Endodermal cell (in vitro differentiated cells): Measurements from ENCODE around the gene TRMT5. TPM values are rescaled to one million over a fixed set of nuclear protein-coding genes. Genes with fewer than 3 reads are reported as not detected.

Experiments
- DNase-seq: peaks from one replicate; pipeline ENCODE4 v3.0.0-alpha.2; 2017
- H3K27ac ChIP-seq: 2 replicates; pipeline ENCODE4 v1.5.1; 2013; ENCODE audit warnings: mild to moderate bottlenecking, low read depth, low read length, moderate library complexity
- H3K27me3 ChIP-seq: 2 replicates; pipeline ENCODE4 v1.6.1; 2013; ENCODE audit warnings: mild to moderate bottlenecking, low read length, moderate library complexity; ENCODE audit not compliant: insufficient read depth, control insufficient read depth, poor library complexity, severe bottlenecking
- H3K36me3 ChIP-seq: 2 replicates; pipeline ENCODE4 v1.7.0; 2013; ENCODE audit warnings: mild to moderate bottlenecking, low read length, moderate library complexity; ENCODE audit not compliant: control insufficient read depth, insufficient read depth
- H3K4me1 ChIP-seq: one replicate; pipeline ENCODE4 v1.7.0; 2013; ENCODE audit warnings: low read length; ENCODE audit not compliant: control insufficient read depth, insufficient read depth
- H3K4me3 ChIP-seq: 2 replicates; pipeline ENCODE4 v1.5.1; 2013; ENCODE audit warnings: mild to moderate bottlenecking, low read length, moderate library complexity
- H3K9ac ChIP-seq: 2 replicates; pipeline ENCODE4 v1.6.1; 2013; ENCODE audit warnings: mild to moderate bottlenecking, low read length, moderate library complexity; ENCODE audit not compliant: poor library complexity, severe bottlenecking; ENCODE audit errors: extremely low read depth
- H3K9me3 ChIP-seq: 2 replicates; pipeline ENCODE4 v1.6.1; 2013; ENCODE audit warnings: mild to moderate bottlenecking, low read length, moderate library complexity; ENCODE audit not compliant: control insufficient read depth
- H3K27ac Mint-ChIP-seq: 2 replicates; pipeline ENCODE4 v1.8.0; 2020; ENCODE audit warnings: mixed read lengths
- H3K27me3 Mint-ChIP-seq: 2 replicates; pipeline ENCODE4 v1.8.0; 2021; ENCODE audit warnings: mild to moderate bottlenecking, mixed read lengths; ENCODE audit not compliant: insufficient read depth
- H3K36me3 Mint-ChIP-seq: 2 replicates; pipeline ENCODE4 v1.8.0; 2020; ENCODE audit warnings: low read depth, mixed read lengths
- H3K4me1 Mint-ChIP-seq: 2 replicates; pipeline ENCODE4 v1.8.0; 2020; ENCODE audit warnings: mixed read lengths
- H3K4me3 Mint-ChIP-seq: 2 replicates; pipeline ENCODE4 v1.8.0; 2020; ENCODE audit warnings: mild to moderate bottlenecking, moderate library complexity, mixed read lengths
- H3K9me3 Mint-ChIP-seq: 2 replicates; pipeline ENCODE4 v1.8.0; 2020; ENCODE audit warnings: mild to moderate bottlenecking, mixed read lengths
- CTCF ChIP-seq: fragments of 200-600 bp; sonication (generic); conservative IDR thresholded peaks from 2 replicates; pipeline ENCODE4 v1.5.0; 2021; ENCODE audit warnings: antibody characterized with exemption, mild to moderate bottlenecking
- WGBS, 2 experiments: methylation state at CpG; one replicate each; pipeline versions ENCODE4 v1.1.5 to v1.1.7; 2013; ENCODE audit warnings: missing lambda C conversion rate in 2 of 2, mixed read lengths in 1 of 2; ENCODE audit not compliant: insufficient coverage in 1 of 2, insufficient read length in 1 of 2; 5-methylcytosine and 5-hydroxymethylcytosine counted together
- total RNA-seq, 2 donors: library from RNA; stranded (reverse); fragmentation: NEBNext Ultra II Directional in 1 of 2; extraction: Animal tissue kit (Norgen Biotek cat#: 25700) in 1 of 2; gene quantifications; 2 replicates in 1 of 2; 3 replicates in 1 of 2; pipeline ENCODE4 v1.2.1, GENCODE V29; 2021

The TRMT5 gene
- total RNA-seq, 2 donors from 2014 or later, result 18.4 to 19.8 TPM

GRCh38 chr14:60958146-60958545, 22.7 kb downstream of the TRMT5 start:
- no peak overlapping the region for H3K9ac ChIP-seq
- H3K27ac Mint-ChIP-seq, result no peak overlapping the region
- no peaks in the 10 kb centered on the region for H3K4me1 ChIP-seq
- no peak overlapping the region for H3K27ac ChIP-seq
- no peak overlapping the region for H3K4me3 ChIP-seq
- no peak overlapping the region for H3K4me3 Mint-ChIP-seq
- H3K27me3 Mint-ChIP-seq, result no peaks in the 10 kb centered on the region
- H3K9me3 Mint-ChIP-seq, result peaks cover 49% of the 10 kb centered on the region
- TF ChIP-seq CTCF, result no peak
- H3K36me3 ChIP-seq, result no peaks in the 10 kb centered on the region
- peaks cover 48% of the 10 kb centered on the region for H3K9me3 ChIP-seq
- no peaks in the 10 kb centered on the region for H3K4me1 Mint-ChIP-seq
- H3K27me3 ChIP-seq, result no peaks in the 10 kb centered on the region
- peaks cover 32% of the 10 kb centered on the region for H3K36me3 Mint-ChIP-seq
- no peak for DNase-seq

- Histone ChIP-seq H3K27ac (no peak overlapping the region), H3K9me3 (peaks cover 48% of the 10 kb centered on the region), H3K4me1 (no peaks in the 10 kb centered on the region), H3K36me3 (no peaks in the 10 kb centered on the region), H3K27me3 (no peaks in the 10 kb centered on the region), H3K4me3 (no peak overlapping the region), H3K9ac (no peak overlapping the region)
- no peak for DNase-seq
- WGBS, 2 experiments, result no CpG with 5 or more reads among the region's 1 CpG
- H3K27me3 Mint-ChIP-seq, result no peaks in the 10 kb centered on the region
- no peak overlapping the region for H3K27ac Mint-ChIP-seq
- TF ChIP-seq CTCF, result no peak
- H3K4me3 Mint-ChIP-seq, result no peak overlapping the region
- no peaks in the 10 kb centered on the region for H3K4me1 Mint-ChIP-seq
- H3K36me3 Mint-ChIP-seq, result peaks cover 32% of the 10 kb centered on the region
- peaks cover 49% of the 10 kb centered on the region for H3K9me3 Mint-ChIP-seq
Observed at GRCh38 chr14:60956632-60957031, 24.2 kb downstream of the TRMT5 start.

GRCh38 chr14:60956202-60956601, 24.7 kb downstream of the TRMT5 start:
- peaks cover 49% of the 10 kb centered on the region for H3K9me3 Mint-ChIP-seq

More at GRCh38 chr14:60956202-60956601, 24.7 kb downstream of the TRMT5 start:
- Histone ChIP-seq H3K9me3 (peaks cover 48% of the 10 kb centered on the region), H3K4me3 (no peak overlapping the region), H3K27ac (no peak overlapping the region), H3K27me3 (no peaks in the 10 kb centered on the region), H3K9ac (no peak overlapping the region), H3K36me3 (no peaks in the 10 kb centered on the region), H3K4me1 (no peaks in the 10 kb centered on the region)
- H3K27me3 Mint-ChIP-seq, result no peaks in the 10 kb centered on the region
- 96 to 100% methylated on average over 1 to 3 of the region's 4 CpGs for WGBS, 2 experiments
- no peak overlapping the region for H3K4me3 Mint-ChIP-seq
- peaks cover 32% of the 10 kb centered on the region for H3K36me3 Mint-ChIP-seq
- no peak for TF ChIP-seq CTCF
- no peak overlapping the region for H3K27ac Mint-ChIP-seq
- DNase-seq, result no peak
- no peaks in the 10 kb centered on the region for H3K4me1 Mint-ChIP-seq
